WI38 (cell line): ENCODE measurements around the gene LIX1L.
"Not testable (repeated sequence)": the region's sequence is repeated elsewhere in the genome, so short reads cannot be mapped to it uniquely, and the experiment has no call there.

Experiments
- H3K4me3 ChIP-seq: 2 replicates; pipeline ENCODE4 v1.5.1; 2011; ENCODE audit warnings: low read depth, mild to moderate bottlenecking, control low read depth, low read length
- CTCF ChIP-seq: IDR thresholded peaks from 2 replicates; pipeline ENCODE4 v1.5.1; 2012; ENCODE audit warnings: low read depth, mild to moderate bottlenecking, control low read depth, low read length

LIX1L gene

GRCh38 chr1:145927916-145928643 is 29.7 kb downstream of the LIX1L start:
- no peak for TF ChIP-seq CTCF

GRCh38 chr1:145927063-145927886 is 30.5 kb downstream of the LIX1L start, which contains the start of gene RBM8A:
RBM8A (minus strand) TSS chr1:145927484; CDS start chr1:145927426, 58 bp downstream.
- TF ChIP-seq CTCF: peak; percentile 67
- peak within 1 kb of the TSS; percentile 68 for H3K4me3 ChIP-seq

More at GRCh38 chr1:145927916-145928643, 29.7 kb downstream of the LIX1L start:
- H3K4me3 ChIP-seq: peak overlapping the region; percentile 68

GRCh38 chr1:145926686-145927062 is 31.1 kb downstream of the LIX1L start:
- TF ChIP-seq CTCF: no peak
- peak overlapping the region; percentile 68 for H3K4me3 ChIP-seq

GRCh38 chr1:145922266-145922665 is 35.6 kb downstream of the LIX1L start:
- no peak overlapping the region for H3K4me3 ChIP-seq
- no peak for TF ChIP-seq CTCF

GRCh38 chr1:145920297-145920696 is 37.5 kb downstream of the LIX1L start:
- H3K4me3 ChIP-seq: not testable (repeated sequence)

GRCh38 chr1:145918992-145919939 is 38.6 kb downstream of the LIX1L start:
- no peak for TF ChIP-seq CTCF
- peak overlapping the region; percentile 93 for H3K4me3 ChIP-seq

- no peak for TF ChIP-seq CTCF
- peak within 1 kb of the TSS; percentile 93 for H3K4me3 ChIP-seq
Measured at GRCh38 chr1:145918144-145918991, 39.4 kb downstream of the LIX1L start, which contains the start of gene PEX11B. PEX11B (minus strand) TSS chr1:145918717; CDS start chr1:145918688, 29 bp downstream.
